PC-9 (cell line): ENCODE data around the gene ITGA2.

Experiments used
- CTCF ChIP-seq: fragments of 200-600 bp; sonication (generic); conservative IDR thresholded peaks from 2 replicates; pipeline ENCODE4 v1.6.1; 2017; ENCODE audit warnings: mixed run types, antibody characterized with exemption, mild to moderate bottlenecking, moderate library complexity
- EZH2 ChIP-seq: fragments of 200-600 bp; sonication (generic); IDR thresholded peaks from 2 replicates; pipeline ENCODE4 v1.8.0; 2017; ENCODE audit warnings: antibody characterized with exemption, low read depth

- TF ChIP-seq CTCF (no peak), EZH2 (no peak)
Observed at GRCh38 chr5:52945040-52945439, 44.1 kb upstream of the ITGA2 start.
